Activated CD8-positive, alpha-beta memory T cell treated with anti-CD3 and anti-CD28 coated beads, Interleukin-2, amount 10 ng/mL, durations not matched to agents 7 days and 5 days (primary cell): ENCODE results near the gene RUFY1. TPM values are rescaled to one million over a fixed set of nuclear protein-coding genes. Genes with fewer than 3 reads are reported as not detected.
"Not testable (repeated sequence)": the region's sequence is repeated elsewhere in the genome, so short reads cannot be mapped to it uniquely, and the experiment has no call there.

Experiments
- ATAC-seq: fragments of 150-1000 bp; cut with Tn5 transposase; one replicate; pipeline ENCODE4 v1.10.0; 2021; ENCODE audit warnings: moderate library complexity
- CTCF ChIA-PET: fragments of 350-600 bp; sonication (Branson Sonifier 250); formaldehyde crosslinking; loops from one replicate; lab custom pipeline; 2021; ENCODE audit warnings: antibody characterized with exemption; lab: Charles Lee
- DNase-seq: peaks from one replicate; pipeline ENCODE4 v3.0.0-alpha.2; 2020
- H3K27ac Mint-ChIP-seq: one replicate; pipeline ENCODE4 v1.8.0; 2021; ENCODE audit warnings: mild to moderate bottlenecking, mixed read lengths
- H3K27me3 Mint-ChIP-seq: one replicate; pipeline ENCODE4 v1.8.0; 2021; ENCODE audit warnings: mixed read lengths
- H3K36me3 Mint-ChIP-seq: one replicate; pipeline ENCODE4 v1.8.0; 2021; ENCODE audit warnings: mild to moderate bottlenecking, mixed read lengths
- H3K4me1 Mint-ChIP-seq: one replicate; pipeline ENCODE4 v1.8.0; 2021; ENCODE audit warnings: mixed read lengths
- H3K4me3 Mint-ChIP-seq: one replicate; pipeline ENCODE4 v1.8.0; 2021; ENCODE audit warnings: mild to moderate bottlenecking, moderate library complexity, mixed read lengths
- H3K9me3 Mint-ChIP-seq: one replicate; pipeline ENCODE4 v1.8.0; 2022; ENCODE audit warnings: low read depth, mixed read lengths
- total RNA-seq, 2 experiments: library from RNA; stranded (reverse); gene quantifications; one replicate each; pipeline ENCODE4 v1.2.3, GENCODE V29; 2021

Gene RUFY1
- 10 to 100 TPM; 37.4 to 37.9 TPM for total RNA-seq

DNA sequence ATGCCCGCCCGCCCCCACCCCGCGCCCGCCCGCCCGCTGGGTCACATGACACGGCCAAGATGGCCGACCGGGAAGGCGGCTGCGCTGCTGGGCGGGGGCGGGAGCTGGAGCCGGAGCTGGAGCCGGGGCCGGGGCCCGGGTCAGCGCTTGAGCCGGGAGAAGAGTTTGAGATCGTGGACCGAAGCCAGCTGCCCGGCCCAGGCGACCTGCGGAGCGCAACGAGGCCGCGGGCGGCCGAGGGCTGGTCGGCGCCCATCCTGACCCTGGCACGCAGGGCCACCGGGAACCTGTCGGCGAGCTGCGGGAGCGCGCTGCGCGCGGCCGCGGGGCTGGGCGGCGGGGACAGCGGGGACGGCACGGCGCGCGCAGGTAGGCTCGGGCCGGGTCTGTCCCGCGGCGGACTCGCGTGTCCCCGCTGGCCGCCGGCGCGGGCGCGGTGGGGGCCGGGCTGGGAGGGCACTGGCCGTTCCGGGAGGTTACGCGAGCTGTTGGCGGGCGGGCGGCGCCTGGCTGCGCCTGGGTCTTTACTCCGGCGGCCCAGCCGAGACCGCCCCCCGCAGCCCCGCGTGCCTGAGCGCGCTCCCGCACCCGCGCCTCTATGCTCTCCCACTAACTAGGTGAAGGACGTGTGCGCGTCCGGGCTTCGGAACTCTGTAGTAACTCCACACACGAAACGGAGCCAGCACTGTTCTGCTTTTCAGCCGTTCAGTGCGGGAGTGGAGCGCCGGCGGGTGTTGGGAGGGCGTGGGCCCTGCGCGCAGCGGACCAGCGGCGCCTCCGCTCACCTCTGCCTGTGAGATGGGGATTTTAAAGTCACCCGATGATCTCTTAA lies at the start of gene RUFY1:
Gene RUFY1 (plus strand): TSS at position 44 of the 832 bp plus-strand sequence. CDS start 16 bp downstream, at position 60.
- DNase-seq (peak; percentile 88), ATAC-seq (peak; percentile 92)
- Mint-ChIP-seq H3K9me3 (no peaks in the 10 kb centered on the region), H3K36me3 (peaks cover 6% of the 10 kb centered on the region), H3K27ac (peak within 1 kb of the TSS; percentile 98), H3K4me1 (peaks cover 27% of the 10 kb centered on the region), H3K4me3 (peak within 1 kb of the TSS; percentile 96), H3K27me3 (no peaks in the 10 kb centered on the region)
- CTCF ChIA-PET = interaction anchor here (0.6 to 1.6 kb wide), 5 partner anchors 8 to 1315 kb away, joined by 3 to 5 read pairs (median 3); partner anchors contain the start of gene HNRNPH1

GRCh38 chr5:179501997-179502396 lies 48.4 kb upstream of the RUFY1 start:
- ATAC-seq, H3K4me3 Mint-ChIP-seq, H3K27me3 Mint-ChIP-seq, CTCF ChIA-PET, H3K27ac Mint-ChIP-seq, H3K36me3 Mint-ChIP-seq, H3K9me3 Mint-ChIP-seq, DNase-seq, H3K4me1 Mint-ChIP-seq: not testable (repeated sequence)

DNA sequence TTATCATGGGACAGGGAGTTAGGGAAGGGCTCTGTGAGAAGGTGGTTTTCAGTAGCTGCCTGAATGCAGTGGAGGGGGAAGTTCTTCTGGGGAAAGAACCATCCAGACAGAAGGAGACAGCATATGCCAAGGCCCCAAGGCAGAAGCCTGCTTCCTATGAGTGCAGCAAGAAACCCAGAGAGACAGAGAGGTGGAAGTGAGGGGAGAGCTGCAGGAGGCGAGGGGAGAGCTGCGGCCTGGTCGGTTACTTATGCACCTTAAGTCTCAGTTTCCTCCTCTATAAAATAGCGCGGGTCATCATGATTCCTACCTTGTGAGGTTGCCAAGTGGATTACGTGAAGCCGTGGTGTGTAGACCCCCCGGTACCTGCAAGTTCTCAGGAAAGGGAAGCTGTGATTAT lies 47.9 kb upstream of the RUFY1 start:
- H3K27ac Mint-ChIP-seq, H3K36me3 Mint-ChIP-seq, H3K27me3 Mint-ChIP-seq, H3K9me3 Mint-ChIP-seq, H3K4me3 Mint-ChIP-seq, ATAC-seq, DNase-seq, CTCF ChIA-PET, H3K4me1 Mint-ChIP-seq: not testable (repeated sequence)

GRCh38 chr5:179504191-179504590 lies 46.2 kb upstream of the RUFY1 start:
- Mint-ChIP-seq H3K27ac (no peak overlapping the region), H3K9me3 (no peaks in the 10 kb centered on the region)
- CTCF ChIA-PET = interaction anchor here (0.6 kb wide), 1 partner anchor 1925 kb away, joined by 3 read pairs; no protein-coding TSS in a partner anchor

DNA sequence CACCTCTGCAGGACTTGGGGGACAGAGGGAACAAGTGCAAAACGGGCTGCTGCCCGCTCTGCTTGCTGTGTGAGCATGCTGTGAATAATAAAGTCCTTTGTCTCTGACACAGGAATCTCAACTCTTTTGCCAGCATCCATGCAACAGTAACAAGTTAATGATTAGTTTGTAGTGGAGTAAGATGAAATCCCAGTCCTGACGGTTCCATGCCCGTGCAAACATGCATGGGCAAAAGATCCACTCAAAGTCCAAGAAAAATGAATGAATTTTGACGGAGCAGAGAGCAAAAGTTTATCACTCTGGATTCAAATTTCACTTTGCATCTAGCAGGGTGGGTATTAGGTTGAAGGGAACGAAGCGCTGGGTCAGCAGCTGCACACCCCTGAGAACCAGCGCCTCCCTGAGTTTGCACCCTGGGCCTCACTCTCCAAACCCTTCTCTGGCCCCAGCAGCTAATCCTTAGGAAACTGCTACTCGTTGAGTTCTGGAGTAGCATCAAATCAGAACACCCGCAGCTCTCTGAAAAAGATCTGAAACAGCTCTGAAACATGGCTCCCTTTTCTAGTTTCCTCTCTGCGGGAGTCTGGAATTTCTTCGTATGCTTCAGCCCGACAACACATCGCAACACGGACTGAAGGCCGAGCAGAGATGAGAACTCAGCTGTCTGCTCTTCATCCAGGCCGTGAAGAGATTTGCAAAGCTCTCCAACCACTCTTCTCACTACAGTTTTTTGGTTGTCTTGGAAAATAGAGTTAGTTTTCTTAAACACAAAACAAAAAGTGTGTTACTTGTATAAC lies 45.6 kb upstream of the RUFY1 start:
- Mint-ChIP-seq H3K27me3 (no peaks in the 10 kb centered on the region), H3K36me3 (no peaks in the 10 kb centered on the region), H3K4me1 (peaks cover 7% of the 10 kb centered on the region), H3K27ac (no peak overlapping the region), H3K4me3 (no peak overlapping the region), H3K9me3 (no peaks in the 10 kb centered on the region)
- DNase-seq (no peak), ATAC-seq (no peak)
- CTCF ChIA-PET = interaction anchor here (0.6 kb wide), 1 partner anchor 1926 kb away, joined by 3 read pairs; no protein-coding TSS in a partner anchor

More at GRCh38 chr5:179504191-179504590, 46.2 kb upstream of the RUFY1 start:
- Mint-ChIP-seq H3K4me1 (peaks cover 3% of the 10 kb centered on the region), H3K4me3 (no peak overlapping the region), H3K36me3 (no peaks in the 10 kb centered on the region), H3K27me3 (no peaks in the 10 kb centered on the region)
- no peak for DNase-seq
- ATAC-seq = no peak

DNA sequence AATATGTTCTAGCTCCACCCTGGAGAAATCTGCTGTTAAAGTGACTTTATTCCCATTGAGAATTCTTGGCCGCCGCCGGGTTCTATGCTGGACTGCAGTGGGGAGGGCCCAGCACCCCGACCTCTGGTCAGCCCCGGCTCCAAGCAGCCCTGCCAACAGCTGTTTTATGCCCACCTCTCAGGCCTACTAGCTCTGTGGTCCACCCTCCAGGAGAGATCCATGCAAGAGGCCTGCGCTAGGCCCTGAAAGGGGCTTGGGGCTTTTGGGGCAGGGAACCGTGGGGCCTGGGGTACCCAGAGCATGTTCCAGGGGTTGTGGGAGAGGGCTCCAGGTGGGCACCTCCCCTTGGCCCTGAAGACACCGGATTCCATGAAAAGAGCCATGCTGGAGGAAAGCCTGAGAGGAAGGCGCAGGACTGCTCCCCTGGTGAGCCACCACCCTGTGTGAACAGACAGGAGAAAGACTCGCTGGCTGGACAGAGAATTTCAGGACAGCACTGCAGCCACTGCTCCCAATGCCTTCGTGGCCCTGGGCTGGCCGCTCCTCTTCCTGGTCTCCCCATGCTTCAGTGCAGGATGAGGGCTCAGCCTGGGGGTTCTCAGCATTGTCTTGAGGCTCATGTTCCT lies 44.6 kb upstream of the RUFY1 start:
- CTCF ChIA-PET = no interaction called here

GRCh38 chr5:179509239-179509638 lies 41.1 kb upstream of the RUFY1 start:
- DNase-seq (no peak), ATAC-seq (no peak)
- Mint-ChIP-seq H3K27ac (no peak overlapping the region), H3K36me3 (no peaks in the 10 kb centered on the region), H3K9me3 (no peaks in the 10 kb centered on the region), H3K27me3 (no peaks in the 10 kb centered on the region), H3K4me3 (no peak overlapping the region), H3K4me1 (peaks cover 10% of the 10 kb centered on the region)
- CTCF ChIA-PET = no interaction called here

More for the DNA sequence above, 44.6 kb upstream of the RUFY1 start:
- no peak for DNase-seq
- no peak for ATAC-seq
- Mint-ChIP-seq H3K4me3 (no peak overlapping the region), H3K27ac (no peak overlapping the region), H3K9me3 (no peaks in the 10 kb centered on the region), H3K4me1 (peaks cover 10% of the 10 kb centered on the region), H3K27me3 (no peaks in the 10 kb centered on the region), H3K36me3 (no peaks in the 10 kb centered on the region)

DNA sequence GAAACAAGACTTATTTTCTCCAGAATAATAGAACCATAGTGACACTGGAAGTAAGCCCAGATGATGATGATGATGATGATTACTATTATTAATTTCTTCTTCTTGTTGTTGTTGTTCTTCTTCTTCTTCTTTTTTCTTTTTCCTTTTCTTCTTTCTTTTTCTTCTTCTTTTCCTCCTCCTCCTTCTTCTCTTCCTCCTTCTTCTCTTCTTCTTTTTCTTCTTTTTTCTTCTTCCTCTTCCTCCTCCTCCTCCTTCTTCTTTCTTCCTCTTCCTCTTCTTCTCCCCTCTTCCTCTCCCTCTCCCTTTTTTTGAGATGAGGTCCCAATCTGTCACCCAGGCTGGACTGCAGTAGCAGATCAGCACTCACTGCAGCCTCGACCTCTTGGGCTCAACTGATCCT lies 40.5 kb upstream of the RUFY1 start:
- Mint-ChIP-seq H3K9me3 (no peaks in the 10 kb centered on the region), H3K36me3 (no peaks in the 10 kb centered on the region), H3K4me1 (peaks cover 10% of the 10 kb centered on the region), H3K27me3 (no peaks in the 10 kb centered on the region), H3K4me3 (no peak overlapping the region), H3K27ac (peak overlapping the region; percentile 52)
- DNase-seq (no peak), ATAC-seq (no peak)
- CTCF ChIA-PET = no interaction called here

GRCh38 chr5:179512452-179513000 lies 37.8 kb upstream of the RUFY1 start:
- Mint-ChIP-seq H3K36me3 (no peaks in the 10 kb centered on the region), H3K27ac (no peak overlapping the region), H3K4me3 (no peak overlapping the region), H3K4me1 (peaks cover 10% of the 10 kb centered on the region), H3K27me3 (no peaks in the 10 kb centered on the region), H3K9me3 (no peaks in the 10 kb centered on the region)
- CTCF ChIA-PET = no interaction called here
- ATAC-seq (no peak), DNase-seq (no peak)

DNA sequence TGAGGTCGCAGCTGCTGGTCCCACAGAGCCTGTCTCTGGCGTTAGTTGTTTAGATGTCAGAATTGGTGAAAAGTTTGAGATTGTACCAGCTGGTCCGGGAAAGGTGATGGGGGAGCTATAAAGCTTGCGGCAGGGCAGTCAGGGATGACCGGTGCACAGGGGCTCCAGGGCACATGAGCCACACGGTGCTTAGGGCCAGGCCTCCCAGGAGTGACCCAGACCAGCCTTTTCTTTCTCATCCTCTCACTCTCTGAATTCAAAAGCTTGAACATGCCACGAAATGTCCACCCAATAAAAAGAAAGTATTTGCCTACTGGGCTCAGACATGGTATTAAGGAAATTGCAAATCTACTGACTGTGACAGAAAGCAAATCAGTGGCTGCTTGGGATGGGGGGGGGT lies 34.9 kb upstream of the RUFY1 start:
- H3K4me3 Mint-ChIP-seq, CTCF ChIA-PET, H3K9me3 Mint-ChIP-seq, H3K4me1 Mint-ChIP-seq, H3K27ac Mint-ChIP-seq, H3K27me3 Mint-ChIP-seq, ATAC-seq, H3K36me3 Mint-ChIP-seq, DNase-seq: not testable (repeated sequence)

DNA sequence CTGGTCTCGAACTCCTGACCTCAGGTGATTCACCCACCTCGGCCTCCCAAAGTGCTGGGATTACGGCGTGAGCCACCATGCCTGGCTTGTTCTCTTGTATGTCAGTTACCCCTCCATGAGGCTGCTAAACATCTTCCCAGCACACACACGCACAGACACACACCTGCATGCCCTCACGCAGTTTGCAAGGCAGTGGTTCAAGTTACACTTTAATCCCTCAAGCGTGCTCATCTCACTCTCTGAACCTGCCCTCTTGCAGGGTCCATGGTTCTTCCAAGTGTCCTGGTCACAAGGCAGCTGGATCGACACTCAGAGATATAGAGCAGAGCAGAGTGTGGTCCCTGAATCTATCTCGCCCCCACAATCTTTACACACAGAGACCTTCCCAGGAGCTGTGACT lies 34.1 kb upstream of the RUFY1 start:
- DNase-seq = no peak
- CTCF ChIA-PET = no interaction called here
- ATAC-seq = no peak
- Mint-ChIP-seq H3K27ac (no peak overlapping the region), H3K9me3 (no peaks in the 10 kb centered on the region), H3K4me3 (no peak overlapping the region), H3K27me3 (no peaks in the 10 kb centered on the region), H3K4me1 (no peaks in the 10 kb centered on the region), H3K36me3 (no peaks in the 10 kb centered on the region)

- H3K27ac Mint-ChIP-seq, H3K36me3 Mint-ChIP-seq, H3K9me3 Mint-ChIP-seq, H3K27me3 Mint-ChIP-seq, H3K4me3 Mint-ChIP-seq, ATAC-seq, H3K4me1 Mint-ChIP-seq, CTCF ChIA-PET, DNase-seq: not testable (repeated sequence)
Measured at GRCh38 chr5:179517746-179518145, 32.6 kb upstream of the RUFY1 start.

GRCh38 chr5:179518369-179518768 lies 32.0 kb upstream of the RUFY1 start:
- H3K4me1 Mint-ChIP-seq, H3K4me3 Mint-ChIP-seq, CTCF ChIA-PET, H3K27me3 Mint-ChIP-seq, ATAC-seq, H3K36me3 Mint-ChIP-seq, H3K9me3 Mint-ChIP-seq, H3K27ac Mint-ChIP-seq, DNase-seq: not testable (repeated sequence)
